GM12872 (cell line): Measurements from ENCODE around the gene FERMT3.

Experiments used
- TF ChIP-seq, protein P1 (sequence below): IDR thresholded peaks from 3 replicates; pipeline ENCODE4 v1.5.1; 2011; ENCODE audit warnings: low read depth, mild to moderate bottlenecking, low read length, moderate library complexity; ENCODE audit not compliant: insufficient read depth

The FERMT3 gene

DNA sequence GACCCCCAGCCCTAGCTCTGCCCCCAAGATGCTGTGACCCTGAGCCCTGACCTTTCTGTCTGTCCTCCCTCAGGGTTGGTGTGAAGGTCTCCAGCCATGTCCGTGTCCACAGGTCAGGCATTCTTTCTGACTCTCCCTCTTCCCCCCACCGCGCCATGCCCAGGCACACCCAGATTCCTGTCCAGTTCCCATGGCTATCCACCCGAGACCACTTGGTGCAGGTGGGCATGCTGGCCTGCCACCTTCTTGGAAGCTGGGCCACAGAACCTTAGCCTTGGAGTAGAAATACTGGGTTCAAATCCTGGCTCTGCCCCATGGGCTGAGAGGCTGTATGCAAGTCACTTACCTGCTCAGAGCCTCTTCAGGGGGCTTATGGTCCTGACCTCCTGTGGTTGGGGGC, 42.5 kb downstream of the FERMT3 start:
- TF ChIP-seq, protein P1, sequence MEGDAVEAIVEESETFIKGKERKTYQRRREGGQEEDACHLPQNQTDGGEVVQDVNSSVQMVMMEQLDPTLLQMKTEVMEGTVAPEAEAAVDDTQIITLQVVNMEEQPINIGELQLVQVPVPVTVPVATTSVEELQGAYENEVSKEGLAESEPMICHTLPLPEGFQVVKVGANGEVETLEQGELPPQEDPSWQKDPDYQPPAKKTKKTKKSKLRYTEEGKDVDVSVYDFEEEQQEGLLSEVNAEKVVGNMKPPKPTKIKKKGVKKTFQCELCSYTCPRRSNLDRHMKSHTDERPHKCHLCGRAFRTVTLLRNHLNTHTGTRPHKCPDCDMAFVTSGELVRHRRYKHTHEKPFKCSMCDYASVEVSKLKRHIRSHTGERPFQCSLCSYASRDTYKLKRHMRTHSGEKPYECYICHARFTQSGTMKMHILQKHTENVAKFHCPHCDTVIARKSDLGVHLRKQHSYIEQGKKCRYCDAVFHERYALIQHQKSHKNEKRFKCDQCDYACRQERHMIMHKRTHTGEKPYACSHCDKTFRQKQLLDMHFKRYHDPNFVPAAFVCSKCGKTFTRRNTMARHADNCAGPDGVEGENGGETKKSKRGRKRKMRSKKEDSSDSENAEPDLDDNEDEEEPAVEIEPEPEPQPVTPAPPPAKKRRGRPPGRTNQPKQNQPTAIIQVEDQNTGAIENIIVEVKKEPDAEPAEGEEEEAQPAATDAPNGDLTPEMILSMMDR: no peak

DNA sequence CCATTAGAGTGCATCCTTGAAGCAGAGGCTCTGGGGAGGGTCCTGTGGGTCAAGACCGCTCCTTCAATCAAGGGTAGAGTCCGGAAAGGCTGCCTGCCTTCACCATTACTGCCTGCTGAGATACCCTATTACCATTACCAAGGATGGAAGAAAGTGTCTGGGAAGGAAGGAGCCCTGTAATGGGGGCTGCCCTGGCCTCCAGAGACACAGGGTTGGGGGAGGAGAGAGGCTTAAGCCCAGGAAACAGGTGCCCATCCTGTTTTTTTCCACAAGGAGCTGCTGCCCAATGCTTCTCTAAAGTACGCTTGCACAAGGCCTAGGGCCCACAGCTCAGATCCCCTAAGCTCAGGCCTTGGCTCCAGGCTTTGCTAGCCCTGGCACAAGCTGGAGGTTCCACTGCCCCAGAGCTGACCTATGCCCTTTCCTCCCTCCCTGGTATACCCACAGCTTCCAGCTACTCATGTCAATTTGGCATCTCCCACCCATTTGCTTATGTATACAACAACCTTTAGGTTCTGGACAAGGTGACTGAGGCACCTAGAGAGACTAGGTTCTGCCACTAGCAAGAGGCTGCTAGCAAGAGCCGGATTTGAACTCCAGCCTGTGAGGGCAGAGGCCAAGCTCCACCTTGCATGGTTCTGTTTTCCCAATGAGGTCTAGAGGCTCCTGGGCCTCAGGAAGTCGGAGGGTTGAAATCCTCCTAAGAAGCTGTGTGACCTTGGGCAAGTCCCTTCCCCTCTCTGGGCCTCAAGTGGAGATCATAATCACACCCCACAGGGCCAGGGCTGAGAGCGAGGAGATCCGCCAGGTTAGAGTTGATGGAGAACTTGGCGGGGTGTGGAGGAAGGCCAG, 43.3 kb downstream of the FERMT3 start:
- TF ChIP-seq, protein P1: no peak

DNA sequence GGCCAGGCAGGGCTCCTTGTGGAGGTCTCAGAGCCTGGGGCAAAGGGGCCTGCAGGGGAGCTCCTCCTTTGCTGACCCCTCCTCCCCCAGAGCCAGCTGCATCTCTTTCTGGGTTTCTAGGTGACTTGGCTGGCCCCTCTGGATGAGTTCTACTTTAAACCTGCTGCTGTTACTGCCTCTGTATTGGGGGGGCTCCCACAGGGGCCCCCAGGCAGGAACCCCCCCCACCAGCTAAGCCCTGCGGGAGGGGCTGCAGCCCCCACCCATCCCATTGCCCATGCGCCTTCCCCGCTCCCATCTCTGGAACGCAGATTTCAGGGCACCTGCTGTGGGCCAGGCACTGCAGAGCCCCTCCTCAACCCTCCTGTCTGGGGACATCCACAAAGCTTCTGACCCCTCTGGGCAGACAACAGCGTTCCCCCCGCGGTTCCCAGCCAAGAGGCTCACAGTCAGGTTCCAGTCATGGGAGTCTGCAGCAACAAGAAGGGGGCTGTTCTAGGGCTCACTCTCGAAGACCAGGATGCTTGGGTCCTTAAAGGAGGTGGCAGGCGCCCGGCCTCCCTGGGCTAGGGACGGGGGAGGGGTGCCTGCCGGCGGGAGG, 44.0 kb downstream of the FERMT3 start:
- TF ChIP-seq, protein P1: no peak

DNA sequence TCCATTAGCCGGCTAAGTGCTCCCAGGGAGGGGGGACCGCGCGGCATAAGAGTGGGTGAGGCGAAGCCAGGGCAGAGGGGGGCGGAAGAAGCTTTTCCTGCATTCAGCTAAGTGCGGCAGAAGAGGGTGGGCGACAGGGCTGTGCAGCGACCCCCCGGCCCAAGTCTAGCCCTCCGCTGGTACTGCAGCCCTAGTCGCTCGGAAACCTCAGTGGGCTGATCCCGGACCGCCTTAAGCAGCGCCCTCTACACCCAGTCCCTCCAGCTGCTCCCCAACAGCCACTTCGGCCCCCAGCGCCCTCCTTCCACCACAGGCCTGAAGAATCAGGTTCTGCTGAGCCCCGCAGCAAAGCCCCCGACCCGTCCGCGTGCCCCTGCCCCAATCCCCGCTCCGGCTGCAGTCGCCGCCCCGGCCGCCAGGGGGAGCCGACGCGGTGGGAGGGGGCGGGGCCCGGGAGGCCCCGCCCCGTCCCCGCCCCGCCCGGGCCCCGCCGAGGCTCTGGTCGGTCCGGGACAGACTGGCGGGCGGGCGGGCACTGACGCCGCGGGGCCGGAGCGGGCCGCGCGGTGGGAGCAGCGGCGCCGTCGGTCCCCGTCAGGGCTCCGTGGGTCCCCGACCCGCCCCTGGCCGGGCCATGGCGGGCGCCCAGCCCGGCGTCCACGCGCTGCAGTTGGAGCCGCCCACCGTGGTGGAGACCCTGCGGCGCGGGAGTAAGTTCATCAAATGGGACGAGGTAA, 44.7 kb downstream of the FERMT3 start, which contains the start of gene PLCB3:
PLCB3 (plus strand) TSS at position 515 of the 737 bp plus-strand sequence; CDS start at position 635, 120 bp downstream.
- TF ChIP-seq, protein P1: peak; percentile 64

DNA sequence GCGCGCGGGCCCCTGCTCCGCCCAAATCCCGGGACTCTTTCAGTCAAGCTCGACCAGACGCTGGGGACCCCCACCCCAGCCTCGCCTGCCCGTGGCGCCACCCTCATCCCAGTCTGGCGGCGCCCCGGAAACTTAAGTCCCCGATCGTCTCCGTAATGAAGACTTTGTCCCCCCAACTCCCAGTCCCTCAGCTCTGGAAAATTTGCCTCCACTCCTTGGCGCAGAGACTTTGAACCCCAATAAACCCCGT, 45.2 kb downstream of the FERMT3 start:
- TF ChIP-seq, protein P1: no peak

DNA sequence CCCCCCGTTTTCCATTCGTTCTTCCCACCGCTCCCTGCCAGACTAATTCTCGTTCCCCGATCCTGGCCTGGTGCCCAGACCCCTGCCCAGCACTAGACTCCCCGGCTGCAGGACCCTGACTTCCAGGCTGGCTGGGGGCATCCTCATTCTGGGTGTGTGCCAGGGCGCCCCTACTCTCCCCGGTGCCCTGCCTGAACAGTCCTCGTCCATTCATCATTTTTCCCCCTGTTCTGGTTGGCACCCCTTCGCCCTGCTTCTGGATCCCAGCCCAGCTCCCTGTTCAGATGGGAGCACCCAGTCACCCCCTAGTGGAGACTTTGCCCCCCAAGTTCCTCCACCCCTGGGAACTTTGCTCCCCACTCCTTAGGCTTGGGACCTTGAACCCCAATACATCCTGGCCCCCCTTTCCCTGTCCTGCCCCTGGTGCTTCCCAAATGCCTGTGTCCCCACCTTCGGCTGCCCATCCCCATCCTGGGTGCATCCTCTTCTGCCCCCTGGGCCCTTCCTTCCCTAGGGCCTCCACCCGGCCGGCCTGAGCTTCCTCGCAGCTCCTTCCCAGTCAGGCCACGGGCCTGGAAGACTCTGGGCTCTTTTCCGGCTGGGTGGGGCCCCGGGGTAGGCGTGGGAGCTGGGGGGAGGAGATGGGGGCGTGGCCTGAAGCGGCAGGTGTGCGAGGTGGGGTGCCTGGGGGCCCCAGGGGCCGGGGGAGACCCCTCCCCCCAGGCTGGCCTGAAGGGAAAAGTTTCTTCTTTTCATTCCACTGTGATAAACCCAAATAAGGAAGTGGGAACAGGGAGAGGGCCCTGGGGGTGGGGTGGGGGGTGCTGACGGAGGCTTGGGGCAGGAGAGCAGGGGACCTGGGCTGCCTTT, 45.7 kb downstream of the FERMT3 start:
- TF ChIP-seq, protein P1: peak; percentile 61

DNA sequence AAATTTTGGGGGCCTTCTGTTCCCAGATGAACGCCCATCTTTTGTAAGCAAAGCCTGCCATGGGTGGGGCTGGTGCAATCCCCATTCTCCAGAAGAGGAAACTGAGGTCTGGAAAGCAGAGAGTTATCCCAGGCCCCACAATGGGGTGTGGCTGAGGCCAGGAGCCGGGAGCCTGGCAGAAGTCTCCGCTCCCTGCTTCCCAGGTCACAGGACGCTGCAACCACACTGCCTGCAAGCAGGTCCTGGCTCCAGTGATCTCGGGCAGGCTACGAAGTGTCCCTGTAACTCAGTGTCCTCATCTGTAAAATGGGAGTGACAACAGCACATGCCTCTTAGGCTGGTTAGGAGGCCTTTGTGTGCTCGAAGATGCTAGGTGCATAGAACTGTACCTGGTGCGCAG, 46.5 kb downstream of the FERMT3 start:
- TF ChIP-seq, protein P1: no peak
